Neural cell (in vitro differentiated cells): ENCODE measurements around the gene HIF1A. TPM values are rescaled to one million over a fixed set of nuclear protein-coding genes. Genes with fewer than 3 reads are reported as not detected.

ENCODE experiments used
- H2AFZ ChIP-seq: fragments of 200-600, 300-800 bp; sonication (generic), shearing (Covaris generic); 2 replicates; pipeline ENCODE4 v1.6.0; 2014; ENCODE audit warnings: low read depth, mild to moderate bottlenecking, antibody characterized with exemption, low read length, moderate library complexity
- H3F3A ChIP-seq: fragments of 200-600 bp; shearing (Covaris generic); 2 replicates; pipeline ENCODE4 v1.6.1; 2016; ENCODE audit warnings: mild to moderate bottlenecking, moderate library complexity, mixed read lengths, antibody characterized with exemption, low read length; ENCODE audit not compliant: insufficient read depth, poor library complexity, severe bottlenecking
- H3K27ac ChIP-seq: fragments of 200-600, 300-800 bp; sonication (generic), shearing (Covaris generic); 2 replicates; pipeline ENCODE4 v1.5.1; 2014; ENCODE audit warnings: mild to moderate bottlenecking, low read length, moderate library complexity
- H3K27me3 ChIP-seq: fragments of 300-800, 200-600 bp; sonication (generic), shearing (Covaris generic); 2 replicates; pipeline ENCODE4 v1.6.0; 2014; ENCODE audit warnings: mild to moderate bottlenecking, low read depth, low read length, moderate library complexity; ENCODE audit not compliant: insufficient read depth
- H3K36me3 ChIP-seq: fragments of 300-800, 200-600 bp; sonication (generic), shearing (Covaris generic); 2 replicates; pipeline ENCODE4 v1.5.1; 2014; ENCODE audit warnings: mild to moderate bottlenecking, antibody characterized with exemption, low read length, moderate library complexity; ENCODE audit not compliant: insufficient read depth
- H3K4me2 ChIP-seq: fragments of 300-800, 200-600 bp; sonication (generic), shearing (Covaris generic); 2 replicates; pipeline ENCODE4 v1.6.0; 2014; ENCODE audit warnings: mild to moderate bottlenecking, low read length
- H3K4me3 ChIP-seq: fragments of 300-800, 200-600 bp; sonication (generic), shearing (Covaris generic); 2 replicates; pipeline ENCODE4 v1.5.1; 2014; ENCODE audit warnings: mild to moderate bottlenecking, low read length, moderate library complexity
- H3K79me2 ChIP-seq: fragments of 200-600 bp; shearing (Covaris generic); replicated peaks from 2 replicates; pipeline ENCODE4 v1.6.0; 2014; ENCODE audit warnings: mild to moderate bottlenecking, low read length, moderate library complexity; ENCODE audit not compliant: insufficient read depth
- H3K9ac ChIP-seq: fragments of 300-800, 200-600 bp; sonication (generic), shearing (Covaris generic); 2 replicates; pipeline ENCODE4 v1.6.1; 2016; ENCODE audit warnings: mild to moderate bottlenecking, low read length, mixed read lengths
- H3K9me2 ChIP-seq: fragments of 200-600 bp; shearing (Covaris generic); 2 replicates; pipeline ENCODE4 v1.6.1; 2016; ENCODE audit warnings: mild to moderate bottlenecking, low read length, mixed read lengths; ENCODE audit not compliant: insufficient read depth
- H3K9me3 ChIP-seq: fragments of 200-600, 300-800 bp; sonication (generic), shearing (Covaris generic); 2 replicates; pipeline ENCODE4 v1.6.1; 2016; ENCODE audit warnings: mild to moderate bottlenecking, mixed run types, low read length, moderate library complexity, mixed read lengths
- H4K20me1 ChIP-seq: fragments of 200-600 bp; shearing (Covaris generic); 2 replicates; pipeline ENCODE4 v1.6.1; 2016; ENCODE audit warnings: mild to moderate bottlenecking, mixed run types; ENCODE audit not compliant: insufficient read depth
- EP300 ChIP-seq: fragments of 450-650 bp; conservative IDR thresholded peaks from 2 replicates; pipeline ENCODE4 v1.6.1; 2014; ENCODE audit warnings: antibody characterized with exemption, mild to moderate bottlenecking, moderate library complexity; ENCODE audit not compliant: poor library complexity, severe bottlenecking
- EZH2 ChIP-seq: fragments of 200-600, 300-800 bp; shearing (Covaris generic), sonication (generic); IDR thresholded peaks from 2 replicates; pipeline ENCODE4 v1.6.1; 2014; ENCODE audit warnings: antibody characterized with exemption, low read length, borderline replicate concordance, mild to moderate bottlenecking; ENCODE audit not compliant: insufficient read depth, poor library complexity, severe bottlenecking
- MXI1 ChIP-seq: fragments of 450-650 bp; conservative IDR thresholded peaks from 2 replicates; pipeline ENCODE4 v1.6.1; 2014; ENCODE audit warnings: antibody characterized with exemption, mild to moderate bottlenecking; ENCODE audit not compliant: poor library complexity, severe bottlenecking
- POLR2AphosphoS5 ChIP-seq: IDR thresholded peaks from 2 replicates; pipeline ENCODE4 v1.6.1; 2012
- RAD21 ChIP-seq: fragments of 450-650 bp; conservative IDR thresholded peaks from 2 replicates; pipeline ENCODE4 v1.6.1; 2014; ENCODE audit warnings: antibody characterized with exemption, mild to moderate bottlenecking, moderate library complexity
- SMC3 ChIP-seq: fragments of 450-650 bp; conservative IDR thresholded peaks from 2 replicates; pipeline ENCODE4 v1.6.1; 2014; ENCODE audit warnings: antibody characterized with exemption, mild to moderate bottlenecking, moderate library complexity; ENCODE audit not compliant: poor library complexity
- TAF1 ChIP-seq: IDR thresholded peaks from 2 replicates; pipeline ENCODE4 v1.6.1; 2012; ENCODE audit warnings: low read depth
- polyA plus RNA-seq: library from polyadenylated mRNA; depleted of rRNA; stranded (reverse); fragments of >200 nt; gene quantifications from 2 replicates; pipeline ENCODE4 v1.2.3, GENCODE V29; 2014
- TF ChIP-seq, protein P1 (sequence below): fragments of 450-650 bp; IDR thresholded peaks from 2 replicates; pipeline ENCODE4 v1.5.1; 2014; ENCODE audit warnings: antibody characterized with exemption, mild to moderate bottlenecking, moderate library complexity; ENCODE audit not compliant: poor library complexity, severe bottlenecking
- TF ChIP-seq, protein P2 (sequence below): IDR thresholded peaks from 2 replicates; pipeline ENCODE4 v1.6.1; 2012; ENCODE audit warnings: borderline replicate concordance

The HIF1A gene
- polyA plus RNA-seq, 1 donor from 2014 or later = 75.0 TPM

DNA sequence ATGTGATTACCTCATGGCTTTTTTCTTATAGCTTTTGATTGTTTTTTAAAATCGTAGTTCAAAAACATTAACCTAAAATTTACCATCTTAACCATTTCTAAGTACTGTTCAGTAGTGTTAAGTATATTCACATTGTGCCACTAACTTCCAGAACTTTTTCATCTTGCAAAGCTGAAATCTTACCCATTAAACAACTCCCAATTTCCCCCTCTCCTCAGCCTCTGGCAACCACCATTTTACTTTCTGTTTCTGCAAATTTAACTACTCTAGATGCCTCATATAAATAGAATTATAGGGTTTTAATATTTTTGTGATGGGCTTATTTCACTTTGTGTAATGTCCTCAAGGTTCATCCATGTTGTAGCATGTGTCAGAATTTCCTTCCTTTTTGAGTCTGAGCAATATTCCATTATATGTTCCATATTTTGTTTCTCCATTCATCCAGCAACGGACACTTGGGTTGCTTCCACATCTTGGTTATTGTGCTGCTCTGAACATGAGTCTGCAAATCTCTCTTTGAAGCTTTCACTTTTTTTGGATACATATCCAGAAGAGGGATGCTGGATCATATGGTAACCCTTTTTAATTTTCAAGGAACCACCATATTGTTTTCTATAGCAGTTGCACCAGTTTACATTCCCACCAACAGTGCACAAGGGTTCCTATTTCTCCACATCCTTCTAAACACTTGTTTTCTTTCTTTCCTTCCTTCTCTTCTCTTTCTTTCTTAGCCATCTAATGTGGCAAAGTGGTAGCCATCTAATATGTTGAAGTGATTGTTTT, 5.0 kb downstream of the HIF1A start:
- Histone ChIP-seq H3K4me3 (peak overlapping the region; percentile 88), H3K27ac (no peak overlapping the region), H3K9ac (no peak overlapping the region), H3K9me2 (no peaks in the 10 kb centered on the region), H2AFZ (no peak overlapping the region), H3F3A (no peaks in the 10 kb centered on the region), H3K36me3 (no peaks in the 10 kb centered on the region), H3K79me2 (peaks cover 98% of the 10 kb centered on the region), H3K4me2 (no peak overlapping the region), H4K20me1 (peaks cover 5% of the 10 kb centered on the region), H3K9me3 (no peaks in the 10 kb centered on the region), H3K27me3 (no peaks in the 10 kb centered on the region)
- no peak for TF ChIP-seq TAF1
- TF ChIP-seq, protein P1, sequence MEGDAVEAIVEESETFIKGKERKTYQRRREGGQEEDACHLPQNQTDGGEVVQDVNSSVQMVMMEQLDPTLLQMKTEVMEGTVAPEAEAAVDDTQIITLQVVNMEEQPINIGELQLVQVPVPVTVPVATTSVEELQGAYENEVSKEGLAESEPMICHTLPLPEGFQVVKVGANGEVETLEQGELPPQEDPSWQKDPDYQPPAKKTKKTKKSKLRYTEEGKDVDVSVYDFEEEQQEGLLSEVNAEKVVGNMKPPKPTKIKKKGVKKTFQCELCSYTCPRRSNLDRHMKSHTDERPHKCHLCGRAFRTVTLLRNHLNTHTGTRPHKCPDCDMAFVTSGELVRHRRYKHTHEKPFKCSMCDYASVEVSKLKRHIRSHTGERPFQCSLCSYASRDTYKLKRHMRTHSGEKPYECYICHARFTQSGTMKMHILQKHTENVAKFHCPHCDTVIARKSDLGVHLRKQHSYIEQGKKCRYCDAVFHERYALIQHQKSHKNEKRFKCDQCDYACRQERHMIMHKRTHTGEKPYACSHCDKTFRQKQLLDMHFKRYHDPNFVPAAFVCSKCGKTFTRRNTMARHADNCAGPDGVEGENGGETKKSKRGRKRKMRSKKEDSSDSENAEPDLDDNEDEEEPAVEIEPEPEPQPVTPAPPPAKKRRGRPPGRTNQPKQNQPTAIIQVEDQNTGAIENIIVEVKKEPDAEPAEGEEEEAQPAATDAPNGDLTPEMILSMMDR = no peak
- no peak for TF ChIP-seq RAD21

DNA sequence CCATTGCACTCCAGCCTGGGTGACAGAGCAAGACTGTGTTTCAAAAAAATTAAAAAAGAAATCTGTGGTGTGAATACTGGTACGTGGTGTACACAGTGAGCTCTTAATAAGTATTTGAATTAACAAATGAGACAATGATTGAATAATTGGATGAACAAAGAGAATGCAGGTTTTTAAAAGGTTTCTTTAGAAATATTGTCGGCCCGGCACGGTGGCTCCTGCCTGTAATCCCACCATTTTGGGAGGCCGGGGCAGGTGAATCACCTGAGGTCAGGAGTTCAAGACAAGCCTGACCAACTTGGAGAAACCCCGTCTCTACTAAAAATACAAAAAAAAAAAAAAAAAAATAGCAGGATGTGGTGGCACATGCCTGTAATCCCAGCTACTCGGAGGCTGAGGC, 6.6 kb downstream of the HIF1A start:
- H3K9ac ChIP-seq = no peak overlapping the region
- H3K4me2 ChIP-seq = no peak overlapping the region
- peaks cover 100% of the 10 kb centered on the region for H3K79me2 ChIP-seq
- H4K20me1 ChIP-seq = peaks cover 5% of the 10 kb centered on the region
- no peaks in the 10 kb centered on the region for H3K9me3 ChIP-seq
- H2AFZ ChIP-seq = no peak overlapping the region
- no peak overlapping the region for H3K27ac ChIP-seq
- H3K9me2 ChIP-seq = no peaks in the 10 kb centered on the region
- no peaks in the 10 kb centered on the region for H3K27me3 ChIP-seq
- TF ChIP-seq POLR2AphosphoS5 (no peak), EP300 (no peak), SMC3 (no peak), MXI1 (no peak), RAD21 (no peak), EZH2 (no peak), TAF1 (no peak)
- TF ChIP-seq, protein P2, sequence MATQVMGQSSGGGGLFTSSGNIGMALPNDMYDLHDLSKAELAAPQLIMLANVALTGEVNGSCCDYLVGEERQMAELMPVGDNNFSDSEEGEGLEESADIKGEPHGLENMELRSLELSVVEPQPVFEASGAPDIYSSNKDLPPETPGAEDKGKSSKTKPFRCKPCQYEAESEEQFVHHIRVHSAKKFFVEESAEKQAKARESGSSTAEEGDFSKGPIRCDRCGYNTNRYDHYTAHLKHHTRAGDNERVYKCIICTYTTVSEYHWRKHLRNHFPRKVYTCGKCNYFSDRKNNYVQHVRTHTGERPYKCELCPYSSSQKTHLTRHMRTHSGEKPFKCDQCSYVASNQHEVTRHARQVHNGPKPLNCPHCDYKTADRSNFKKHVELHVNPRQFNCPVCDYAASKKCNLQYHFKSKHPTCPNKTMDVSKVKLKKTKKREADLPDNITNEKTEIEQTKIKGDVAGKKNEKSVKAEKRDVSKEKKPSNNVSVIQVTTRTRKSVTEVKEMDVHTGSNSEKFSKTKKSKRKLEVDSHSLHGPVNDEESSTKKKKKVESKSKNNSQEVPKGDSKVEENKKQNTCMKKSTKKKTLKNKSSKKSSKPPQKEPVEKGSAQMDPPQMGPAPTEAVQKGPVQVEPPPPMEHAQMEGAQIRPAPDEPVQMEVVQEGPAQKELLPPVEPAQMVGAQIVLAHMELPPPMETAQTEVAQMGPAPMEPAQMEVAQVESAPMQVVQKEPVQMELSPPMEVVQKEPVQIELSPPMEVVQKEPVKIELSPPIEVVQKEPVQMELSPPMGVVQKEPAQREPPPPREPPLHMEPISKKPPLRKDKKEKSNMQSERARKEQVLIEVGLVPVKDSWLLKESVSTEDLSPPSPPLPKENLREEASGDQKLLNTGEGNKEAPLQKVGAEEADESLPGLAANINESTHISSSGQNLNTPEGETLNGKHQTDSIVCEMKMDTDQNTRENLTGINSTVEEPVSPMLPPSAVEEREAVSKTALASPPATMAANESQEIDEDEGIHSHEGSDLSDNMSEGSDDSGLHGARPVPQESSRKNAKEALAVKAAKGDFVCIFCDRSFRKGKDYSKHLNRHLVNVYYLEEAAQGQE = no peak
- TF ChIP-seq, protein P1 = no peak
- H3K4me3 ChIP-seq = no peak overlapping the region
- no peaks in the 10 kb centered on the region for H3F3A ChIP-seq
- H3K36me3 ChIP-seq = no peaks in the 10 kb centered on the region
